OCI-LY7 (cell line): Measurements from ENCODE around the gene CDK11B. TPM values are rescaled to one million over a fixed set of nuclear protein-coding genes. Genes with fewer than 3 reads are reported as not detected.

Experiments
- BruUV-seq: library from RNA; stranded (reverse); fragments of 400-500 nt; replicated peaks from 2 replicates; lab custom pipeline; 2021; lab: Mats Ljungman, UMichigan
- CTCF ChIA-PET: fragments of 300-600 bp; sonication (Branson Sonifier 250); formaldehyde crosslinking; loops from one replicate; lab custom pipeline; 2022; ENCODE audit warnings: antibody characterized with exemption; ENCODE audit not compliant: unreplicated experiment; lab: Charles Lee
- POLR2A ChIA-PET: fragments of 300-600 bp; sonication (Branson Sonifier 250); formaldehyde crosslinking; loops from one replicate; lab custom pipeline; 2022; ENCODE audit warnings: antibody characterized with exemption; lab: Charles Lee
- DNase-seq: peaks from one replicate; pipeline ENCODE4 v3.0.0-alpha.2; 2015; ENCODE audit warnings: low spot score
- H2AFZ ChIP-seq: fragments of 200-600 bp; sonication (generic), shearing (Covaris generic); 2 replicates; pipeline ENCODE4 v1.6.1; 2014; ENCODE audit warnings: mild to moderate bottlenecking, antibody characterized with exemption, low read length, moderate library complexity
- H3K27ac ChIP-seq: fragments of 200-600 bp; sonication (generic); 2 replicates; pipeline ENCODE4 v1.5.1; 2014; ENCODE audit warnings: mixed run types, low read depth, mild to moderate bottlenecking, moderate library complexity, low read length, inconsistent platforms; ENCODE audit not compliant: poor library complexity, severe bottlenecking
- H3K36me3 ChIP-seq: fragments of 200-600 bp; sonication (generic); 2 replicates; pipeline ENCODE4 v1.6.1; 2014; ENCODE audit warnings: mild to moderate bottlenecking, antibody characterized with exemption, low read length, moderate library complexity, mixed read lengths; ENCODE audit not compliant: insufficient read depth
- H3K4me1 ChIP-seq: fragments of 200-600 bp; sonication (generic); 2 replicates; pipeline ENCODE4 v1.5.1; 2014; ENCODE audit warnings: mild to moderate bottlenecking, low read length; ENCODE audit not compliant: insufficient read depth, poor library complexity, severe bottlenecking
- H3K4me2 ChIP-seq: fragments of 200-600 bp; sonication (generic); 2 replicates; pipeline ENCODE4 v1.6.1; 2014; ENCODE audit warnings: mild to moderate bottlenecking, low read length
- H3K4me3 ChIP-seq: fragments of 200-600 bp; sonication (generic); 2 replicates; pipeline ENCODE4 v1.5.1; 2014; ENCODE audit warnings: mild to moderate bottlenecking, low read depth, low read length; ENCODE audit not compliant: poor library complexity, severe bottlenecking
- H3K79me2 ChIP-seq: fragments of 200-600 bp; sonication (generic); 2 replicates; pipeline ENCODE4 v1.6.1; 2016; ENCODE audit warnings: low read depth, mild to moderate bottlenecking, low read length, moderate library complexity, mixed read lengths; ENCODE audit not compliant: insufficient read depth
- H3K9me2 ChIP-seq: fragments of 200-600 bp; sonication (generic); 2 replicates; pipeline ENCODE4 v1.6.1; 2016; ENCODE audit warnings: mild to moderate bottlenecking, low read length, mixed read lengths; ENCODE audit not compliant: insufficient read depth
- H3K9me3 ChIP-seq: fragments of 200-600 bp; sonication (generic); 2 replicates; pipeline ENCODE4 v1.6.1; 2014; ENCODE audit warnings: mild to moderate bottlenecking, mixed run types, low read length, mixed read lengths
- H4K20me1 ChIP-seq: fragments of 200-600 bp; sonication (generic); 2 replicates; pipeline ENCODE4 v1.6.1; 2014; ENCODE audit warnings: mild to moderate bottlenecking, antibody characterized with exemption, low read length, moderate library complexity, mixed read lengths; ENCODE audit not compliant: insufficient read depth
- CTCF ChIP-seq: fragments of 200-600 bp; sonication (generic); conservative IDR thresholded peaks from 2 replicates; pipeline ENCODE4 v1.5.1; 2014; ENCODE audit warnings: mild to moderate bottlenecking, antibody characterized with exemption, low read length, moderate library complexity, mixed read lengths
- EZH2phosphoT487 ChIP-seq: fragments of 200-600 bp; sonication (generic); IDR thresholded peaks from 2 replicates; pipeline ENCODE4 v1.6.1; 2018; ENCODE audit warnings: low read depth, borderline replicate concordance, mild to moderate bottlenecking, mixed run types, antibody characterized with exemption, low read length, moderate library complexity, mixed read lengths
- intact Hi-C: fragments of 100-400 bp; cut with micrococcal nuclease; formaldehyde crosslinking; loops from one replicate; pipeline ENCODE4 v1.10.0; 2022; ENCODE audit not compliant: unreplicated experiment
- total RNA-seq, 2 experiments: library from RNA; depleted of rRNA in 1 of 2; stranded (reverse); fragments of >200 nt in 1 of 2; shearing (Covaris generic) in 1 of 2; gene quantifications; 2 replicates each; pipeline ENCODE4 v1.2.3, GENCODE V29; 2014 to 2022

The CDK11B gene
- total RNA-seq, 2 experiments from 2014 or later, result 21.6 to 51.5 TPM

GRCh38 chr1:1680031-1680911, 21.5 kb upstream of the CDK11B start:
- Histone ChIP-seq H3K9me3 (no peaks in the 10 kb centered on the region), H3K4me3 (no peak overlapping the region), H3K4me1 (peaks cover 23% of the 10 kb centered on the region), H3K4me2 (no peak overlapping the region), H3K9me2 (no peaks in the 10 kb centered on the region), H2AFZ (no peak overlapping the region), H3K79me2 (no peaks in the 10 kb centered on the region), H4K20me1 (no peaks in the 10 kb centered on the region), H3K27ac (no peak overlapping the region), H3K36me3 (no peaks in the 10 kb centered on the region)
- intact Hi-C loops, result no loop called here
- no peak for DNase-seq
- CTCF ChIA-PET, result interaction anchor here (0.6 kb wide), 1 partner anchor 305 kb away, joined by 4 read pairs; no protein-coding TSS in a partner anchor
- POLR2A ChIA-PET, result interaction anchor here (0.7 kb wide), 1 partner anchor 775 kb away, joined by 3 read pairs; no protein-coding TSS in a partner anchor
- TF ChIP-seq CTCF, result no peak
- TF ChIP-seq EZH2phosphoT487, result no peak
- no TSS peak for BruUV-seq

- POLR2A ChIA-PET, result interaction anchor here (0.6 to 0.9 kb wide), 3 partner anchors 19 to 227 kb away, joined by 3 read pairs; no protein-coding TSS in a partner anchor
- peak overlapping the region; percentile 48; the same call in 1 of the 2 replicates for H2AFZ ChIP-seq
- H3K4me1 ChIP-seq, result peaks cover 35% of the 10 kb centered on the region
- peak overlapping the region; percentile 97 for H3K4me2 ChIP-seq
- TF ChIP-seq EZH2phosphoT487 (no peak), CTCF (peak; percentile 89)
- BruUV-seq, result no TSS peak
- no peaks in the 10 kb centered on the region for H4K20me1 ChIP-seq
- intact Hi-C loops, result no loop called here
- H3K9me2 ChIP-seq, result no peaks in the 10 kb centered on the region
- CTCF ChIA-PET, result interaction anchor here (0.6 kb wide), 3 partner anchors 27 to 91 kb away, joined by 3 to 10 read pairs (median 3); no protein-coding TSS in a partner anchor
- H3K4me3 ChIP-seq, result peak overlapping the region; percentile 73
- DNase-seq, result peak; percentile 89
- H3K9me3 ChIP-seq, result no peaks in the 10 kb centered on the region
- H3K79me2 ChIP-seq, result no peaks in the 10 kb centered on the region
- H3K36me3 ChIP-seq, result peaks cover 4% of the 10 kb centered on the region; the same call in 1 of the 2 replicates
- peak overlapping the region; percentile 97 for H3K27ac ChIP-seq
These were observed 20.0 kb upstream of the CDK11B start for GRCh38 chr1:1678581-1679380.
